ENCODE measurements around the gene ESPN.
A peak's percentile ranks its signal among the peaks of the same experiment; 100 is the strongest.
"Not testable (repeated sequence)": the region's sequence is repeated elsewhere in the genome, so short reads cannot be mapped to it uniquely, and the experiment has no call there.

Gene ESPN

GRCh38 chr1:6424619-6425593 lies at the start of gene ESPN:
Gene ESPN, plus strand, starts transcription at chr1:6424776. Its CDS starts 180 bp downstream, at chr1:6424956.
- DNase-seq (ENCODE audit: low read depth in 3 of 3): no peak

GRCh38 chr1:6378096-6378746 lies 46.4 kb upstream of the ESPN start:
- no peak for DNase-seq (ENCODE audit: low read depth in 3 of 3)

GRCh38 chr1:6380037-6380436 lies 44.5 kb upstream of the ESPN start:
- DNase-seq (ENCODE audit: low read depth in 3 of 3): no peak

GRCh38 chr1:6384135-6384534 lies 40.4 kb upstream of the ESPN start:
- DNase-seq (ENCODE audit: low read depth in 3 of 3): no peak

GRCh38 chr1:6384962-6385361 lies 39.6 kb upstream of the ESPN start:
- DNase-seq (ENCODE audit: low read depth in 3 of 3): no peak

- DNase-seq (ENCODE audit: low read depth in 3 of 3): no peak
Measured at GRCh38 chr1:6385488-6386191, 38.9 kb upstream of the ESPN start.

GRCh38 chr1:6386371-6386949 lies 38.1 kb upstream of the ESPN start:
- no peak for DNase-seq (ENCODE audit: low read depth in 3 of 3)

GRCh38 chr1:6389971-6390370 lies 34.6 kb upstream of the ESPN start:
- DNase-seq (ENCODE audit: low read depth in 3 of 3): no peak

GRCh38 chr1:6391951-6392808 lies 32.4 kb upstream of the ESPN start:
- DNase-seq (ENCODE audit: low read depth in 3 of 3): no peak

- no peak for DNase-seq (ENCODE audit: low read depth in 3 of 3)
Measured at GRCh38 chr1:6392809-6393399, 31.7 kb upstream of the ESPN start.

- DNase-seq (ENCODE audit: low read depth in 3 of 3): peak; percentile 76 to 90 (median 83)
Measured at GRCh38 chr1:6393400-6394187, 31.0 kb upstream of the ESPN start, which contains the start of gene ACOT7. Gene ACOT7, minus strand, starts transcription at chr1:6393767. Its CDS starts 368 bp downstream, at chr1:6393399.

- not testable (repeated sequence) for DNase-seq (ENCODE audit: low read depth in 3 of 3)
Measured at GRCh38 chr1:6395130-6395529, 29.4 kb upstream of the ESPN start.

- DNase-seq (ENCODE audit: low read depth in 3 of 3): not testable (repeated sequence)
Measured at GRCh38 chr1:6395781-6396244, 28.8 kb upstream of the ESPN start.

- no peak for DNase-seq (ENCODE audit: low read depth in 3 of 3)
Measured at GRCh38 chr1:6396998-6397397, 27.6 kb upstream of the ESPN start.

- DNase-seq (ENCODE audit: low read depth in 3 of 3): no peak
Measured at GRCh38 chr1:6397844-6398441, 26.6 kb upstream of the ESPN start.

- DNase-seq (ENCODE audit: low read depth in 3 of 3): no peak
Measured at GRCh38 chr1:6399294-6399693, 25.3 kb upstream of the ESPN start.

GRCh38 chr1:6401673-6402072 lies 22.9 kb upstream of the ESPN start:
- DNase-seq (ENCODE audit: low read depth in 3 of 3): no peak

- DNase-seq (ENCODE audit: low read depth in 3 of 3): no peak
Measured at GRCh38 chr1:6408023-6408422, 16.6 kb upstream of the ESPN start.

- DNase-seq (ENCODE audit: low read depth in 3 of 3): no peak
Measured at GRCh38 chr1:6409053-6409452, 15.5 kb upstream of the ESPN start.
